ENCODE measurements around the gene DPM2.

DNA sequence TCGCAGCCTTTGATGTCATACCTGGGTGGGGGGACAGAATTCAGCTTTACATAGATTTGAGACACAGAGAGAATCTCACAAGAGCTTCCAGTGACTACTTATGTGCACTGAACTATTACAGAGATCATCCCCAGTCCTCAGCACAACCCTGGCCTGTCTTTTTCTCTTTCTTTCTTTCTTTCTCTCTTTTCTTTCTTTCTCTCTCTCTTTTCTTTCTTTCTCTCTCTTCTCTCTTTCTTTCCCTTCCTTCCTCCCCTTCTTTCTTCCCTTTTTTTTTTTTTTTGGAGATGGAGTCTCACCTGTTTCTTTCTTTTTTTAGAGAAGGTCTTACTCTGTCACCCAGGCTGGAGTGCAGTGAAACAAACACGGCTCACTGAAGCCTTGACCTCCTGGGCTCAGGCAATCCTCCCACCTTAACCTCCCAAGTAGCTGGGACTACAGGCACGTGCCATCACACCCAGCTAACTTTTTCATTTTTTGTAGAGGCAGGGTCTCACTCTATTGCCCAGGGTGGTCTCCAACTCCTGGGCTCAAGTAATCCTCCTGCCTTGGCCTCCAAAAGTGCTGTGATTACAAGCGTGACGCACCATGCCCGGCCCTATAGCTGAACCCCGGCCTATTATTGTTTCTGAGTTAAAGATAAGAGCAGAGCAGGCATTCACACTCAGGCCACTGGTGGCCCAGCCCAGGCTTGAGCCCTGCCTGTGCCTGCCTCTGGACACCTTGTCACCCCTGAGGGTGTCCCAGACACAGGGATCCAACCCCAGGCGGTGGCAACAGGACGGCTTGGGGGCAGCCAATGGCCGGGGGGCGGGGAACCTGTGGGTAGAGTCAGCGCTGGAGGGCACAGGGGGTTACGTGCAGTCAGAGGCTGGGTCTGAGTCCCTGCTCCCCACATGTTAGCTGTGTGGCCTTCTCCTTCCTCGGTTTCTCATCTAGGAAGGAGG, 11.4 kb downstream of the DPM2 start:
- TF ChIP-seq, protein P1, sequence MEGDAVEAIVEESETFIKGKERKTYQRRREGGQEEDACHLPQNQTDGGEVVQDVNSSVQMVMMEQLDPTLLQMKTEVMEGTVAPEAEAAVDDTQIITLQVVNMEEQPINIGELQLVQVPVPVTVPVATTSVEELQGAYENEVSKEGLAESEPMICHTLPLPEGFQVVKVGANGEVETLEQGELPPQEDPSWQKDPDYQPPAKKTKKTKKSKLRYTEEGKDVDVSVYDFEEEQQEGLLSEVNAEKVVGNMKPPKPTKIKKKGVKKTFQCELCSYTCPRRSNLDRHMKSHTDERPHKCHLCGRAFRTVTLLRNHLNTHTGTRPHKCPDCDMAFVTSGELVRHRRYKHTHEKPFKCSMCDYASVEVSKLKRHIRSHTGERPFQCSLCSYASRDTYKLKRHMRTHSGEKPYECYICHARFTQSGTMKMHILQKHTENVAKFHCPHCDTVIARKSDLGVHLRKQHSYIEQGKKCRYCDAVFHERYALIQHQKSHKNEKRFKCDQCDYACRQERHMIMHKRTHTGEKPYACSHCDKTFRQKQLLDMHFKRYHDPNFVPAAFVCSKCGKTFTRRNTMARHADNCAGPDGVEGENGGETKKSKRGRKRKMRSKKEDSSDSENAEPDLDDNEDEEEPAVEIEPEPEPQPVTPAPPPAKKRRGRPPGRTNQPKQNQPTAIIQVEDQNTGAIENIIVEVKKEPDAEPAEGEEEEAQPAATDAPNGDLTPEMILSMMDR (IDR thresholded peaks at IDR 0.05; ENCODE audit: insufficient read depth, low read length, poor library complexity, severe bottlenecking), result no peak
- TF ChIP-seq EZH2phosphoT487 (conservative IDR thresholded peaks at IDR 0.05; ENCODE audit: low read length), result no peak
